ENCODE measurements around the gene GALNT2.

GALNT2 gene

GRCh38 chr1:230171356-230172015 lies 104.4 kb downstream of the GALNT2 start:
- no peak for FAIRE-seq
- no peak for TF ChIP-seq POU2F2 (IDR thresholded peaks at IDR 0.05; ENCODE audit: low read depth, low read length)
- no peak for TF ChIP-seq POLR2AphosphoS5 (IDR thresholded peaks at IDR 0.05; ENCODE audit: low read depth, low read length)
- no peak for TF ChIP-seq TAF1 (IDR thresholded peaks at IDR 0.05; ENCODE audit: low read depth, low read length)
- no peak for TF ChIP-seq SPI1 (IDR thresholded peaks at IDR 0.05; ENCODE audit: low read depth, low read length)
- TF ChIP-seq PAX5 (IDR thresholded peaks at IDR 0.05; ENCODE audit: insufficient read depth, low read length, severe bottlenecking) = no peak
- no peak for TF ChIP-seq POLR2A (IDR thresholded peaks at IDR 0.05; ENCODE audit: low read depth, low read length)
- DNase-seq (ENCODE audit: insufficient read length, low spot score) = no peak

GRCh38 chr1:230172016-230172537 lies 105.0 kb downstream of the GALNT2 start:
- DNase-seq (ENCODE audit: insufficient read length, low spot score) (no peak), FAIRE-seq (no peak)
- TF ChIP-seq SPI1 (IDR thresholded peaks at IDR 0.05; ENCODE audit: low read depth, low read length) = no peak
- no peak for TF ChIP-seq TAF1 (IDR thresholded peaks at IDR 0.05; ENCODE audit: low read depth, low read length)
- no peak for TF ChIP-seq PAX5 (IDR thresholded peaks at IDR 0.05; ENCODE audit: insufficient read depth, low read length, severe bottlenecking)
- TF ChIP-seq POLR2A (IDR thresholded peaks at IDR 0.05; ENCODE audit: low read depth, low read length) = no peak
- no peak for TF ChIP-seq POLR2AphosphoS5 (IDR thresholded peaks at IDR 0.05; ENCODE audit: low read depth, low read length)
- TF ChIP-seq POU2F2 (IDR thresholded peaks at IDR 0.05; ENCODE audit: low read depth, low read length) = no peak

- TF ChIP-seq POLR2A (IDR thresholded peaks at IDR 0.05; ENCODE audit: low read depth, low read length) = no peak
- no peak for TF ChIP-seq POLR2AphosphoS5 (IDR thresholded peaks at IDR 0.05; ENCODE audit: low read depth, low read length)
- TF ChIP-seq TAF1 (IDR thresholded peaks at IDR 0.05; ENCODE audit: low read depth, low read length) = no peak
- no peak for TF ChIP-seq PAX5 (IDR thresholded peaks at IDR 0.05; ENCODE audit: insufficient read depth, low read length, severe bottlenecking)
- TF ChIP-seq POU2F2 (IDR thresholded peaks at IDR 0.05; ENCODE audit: low read depth, low read length) = no peak
- TF ChIP-seq SPI1 (IDR thresholded peaks at IDR 0.05; ENCODE audit: low read depth, low read length) = no peak
- FAIRE-seq = no peak
- DNase-seq (ENCODE audit: insufficient read length, low spot score) = no peak
Measured at GRCh38 chr1:230173187-230173975, 106.3 kb downstream of the GALNT2 start.

GRCh38 chr1:230174041-230174440 lies 107.0 kb downstream of the GALNT2 start:
- TF ChIP-seq POU2F2 (IDR thresholded peaks at IDR 0.05; ENCODE audit: low read depth, low read length) (no peak), POLR2AphosphoS5 (IDR thresholded peaks at IDR 0.05; ENCODE audit: low read depth, low read length) (no peak), POLR2A (IDR thresholded peaks at IDR 0.05; ENCODE audit: low read depth, low read length) (no peak), PAX5 (IDR thresholded peaks at IDR 0.05; ENCODE audit: insufficient read depth, low read length, severe bottlenecking) (no peak), SPI1 (IDR thresholded peaks at IDR 0.05; ENCODE audit: low read depth, low read length) (no peak), TAF1 (IDR thresholded peaks at IDR 0.05; ENCODE audit: low read depth, low read length) (no peak)

GRCh38 chr1:230174471-230175162 lies 107.6 kb downstream of the GALNT2 start:
- DNase-seq (ENCODE audit: insufficient read length, low spot score) = no peak
- TF ChIP-seq POU2F2 (IDR thresholded peaks at IDR 0.05; ENCODE audit: low read depth, low read length) = no peak
- TF ChIP-seq POLR2A (IDR thresholded peaks at IDR 0.05; ENCODE audit: low read depth, low read length) = no peak
- TF ChIP-seq POLR2AphosphoS5 (IDR thresholded peaks at IDR 0.05; ENCODE audit: low read depth, low read length) = no peak
- TF ChIP-seq SPI1 (IDR thresholded peaks at IDR 0.05; ENCODE audit: low read depth, low read length) = no peak
- no peak for TF ChIP-seq TAF1 (IDR thresholded peaks at IDR 0.05; ENCODE audit: low read depth, low read length)
- TF ChIP-seq PAX5 (IDR thresholded peaks at IDR 0.05; ENCODE audit: insufficient read depth, low read length, severe bottlenecking) = no peak
- FAIRE-seq = no peak

More at GRCh38 chr1:230174041-230174440, 107.0 kb downstream of the GALNT2 start:
- FAIRE-seq (no peak), DNase-seq (ENCODE audit: insufficient read length, low spot score) (no peak)

- no peak for FAIRE-seq
- TF ChIP-seq POU2F2 (IDR thresholded peaks at IDR 0.05; ENCODE audit: low read depth, low read length) (no peak), POLR2AphosphoS5 (IDR thresholded peaks at IDR 0.05; ENCODE audit: low read depth, low read length) (no peak), PAX5 (IDR thresholded peaks at IDR 0.05; ENCODE audit: insufficient read depth, low read length, severe bottlenecking) (no peak), SPI1 (IDR thresholded peaks at IDR 0.05; ENCODE audit: low read depth, low read length) (no peak), TAF1 (IDR thresholded peaks at IDR 0.05; ENCODE audit: low read depth, low read length) (no peak), POLR2A (IDR thresholded peaks at IDR 0.05; ENCODE audit: low read depth, low read length) (no peak)
- no peak for DNase-seq (ENCODE audit: insufficient read length, low spot score)
Measured at GRCh38 chr1:230175163-230175747, 108.2 kb downstream of the GALNT2 start.

GRCh38 chr1:230175839-230176238 lies 108.8 kb downstream of the GALNT2 start:
- FAIRE-seq = no peak
- no peak for DNase-seq (ENCODE audit: insufficient read length, low spot score)
- TF ChIP-seq POLR2A (IDR thresholded peaks at IDR 0.05; ENCODE audit: low read depth, low read length) (no peak), POU2F2 (IDR thresholded peaks at IDR 0.05; ENCODE audit: low read depth, low read length) (no peak), PAX5 (IDR thresholded peaks at IDR 0.05; ENCODE audit: insufficient read depth, low read length, severe bottlenecking) (no peak), SPI1 (IDR thresholded peaks at IDR 0.05; ENCODE audit: low read depth, low read length) (no peak), POLR2AphosphoS5 (IDR thresholded peaks at IDR 0.05; ENCODE audit: low read depth, low read length) (no peak), TAF1 (IDR thresholded peaks at IDR 0.05; ENCODE audit: low read depth, low read length) (no peak)

- FAIRE-seq = no peak
- DNase-seq (ENCODE audit: insufficient read length, low spot score) = no peak
- no peak for TF ChIP-seq TAF1 (IDR thresholded peaks at IDR 0.05; ENCODE audit: low read depth, low read length)
- no peak for TF ChIP-seq POU2F2 (IDR thresholded peaks at IDR 0.05; ENCODE audit: low read depth, low read length)
- no peak for TF ChIP-seq POLR2AphosphoS5 (IDR thresholded peaks at IDR 0.05; ENCODE audit: low read depth, low read length)
- TF ChIP-seq PAX5 (IDR thresholded peaks at IDR 0.05; ENCODE audit: insufficient read depth, low read length, severe bottlenecking) = no peak
- no peak for TF ChIP-seq SPI1 (IDR thresholded peaks at IDR 0.05; ENCODE audit: low read depth, low read length)
- TF ChIP-seq POLR2A (IDR thresholded peaks at IDR 0.05; ENCODE audit: low read depth, low read length) = no peak
Measured at GRCh38 chr1:230176326-230176725, 109.3 kb downstream of the GALNT2 start.
